PC-9 (cell line): ENCODE data around the gene GRIP2. TPM values are rescaled to one million over a fixed set of nuclear protein-coding genes. Genes with fewer than 3 reads are reported as not detected.

Source experiments
- BruUV-seq: library from RNA; stranded (reverse); fragments of 400-500 nt; replicated peaks from 2 replicates; lab custom pipeline; 2021; lab: Mats Ljungman, UMichigan
- CTCF ChIA-PET: fragments of 300-600 bp; sonication (Branson Sonifier 250); formaldehyde crosslinking; loops from one replicate; lab custom pipeline; 2022; ENCODE audit warnings: antibody characterized with exemption; lab: Charles Lee
- POLR2A ChIA-PET: fragments of 300-600 bp; sonication (Branson Sonifier 250); formaldehyde crosslinking; loops from one replicate; lab custom pipeline; 2022; ENCODE audit warnings: antibody characterized with exemption; ENCODE audit not compliant: unreplicated experiment; lab: Charles Lee
- DNase-seq, 2 experiments: peaks; one replicate each; pipeline versions ENCODE4 v3.0.0 to v3.0.0-alpha.2; 2015 to 2022; ENCODE audit warnings: mixed read lengths in 1 of 2
- H2AFZ ChIP-seq: fragments of 200-600 bp; sonication (generic); 2 replicates; pipeline ENCODE4 v1.8.1; 2017; ENCODE audit warnings: antibody characterized with exemption
- H3F3A ChIP-seq: fragments of 200-600 bp; sonication (generic); 2 replicates; pipeline ENCODE4 v1.8.1; 2017; ENCODE audit warnings: antibody characterized with exemption, mild to moderate bottlenecking, low read depth; ENCODE audit not compliant: insufficient read depth
- H3K27ac ChIP-seq: fragments of 200-600 bp; sonication (generic); 2 replicates; pipeline ENCODE4 v1.6.1; 2016; ENCODE audit warnings: mixed run types
- H3K27me3 ChIP-seq: fragments of 200-600 bp; sonication (generic); 2 replicates; pipeline ENCODE4 v1.6.1; 2016; ENCODE audit warnings: low read depth, mixed run types; ENCODE audit not compliant: insufficient read depth
- H3K36me3 ChIP-seq: fragments of 200-600 bp; sonication (generic); 2 replicates; pipeline ENCODE4 v1.6.1; 2016; ENCODE audit warnings: low read depth, mixed run types
- H3K4me1 ChIP-seq: fragments of 200-600 bp; sonication (generic); replicated peaks from 2 replicates; pipeline ENCODE4 v1.6.1; 2016; ENCODE audit warnings: mixed run types; ENCODE audit not compliant: insufficient read depth
- H3K4me2 ChIP-seq: fragments of 200-600 bp; sonication (generic); 2 replicates; pipeline ENCODE4 v1.6.1; 2017; ENCODE audit warnings: mixed run types
- H3K4me3 ChIP-seq: fragments of 200-600 bp; sonication (generic); 2 replicates; pipeline ENCODE4 v1.6.1; 2016; ENCODE audit warnings: mixed run types
- H3K79me2 ChIP-seq: fragments of 200-600 bp; sonication (generic); 2 replicates; pipeline ENCODE4 v1.6.1; 2017; ENCODE audit warnings: low read depth, mixed run types
- H3K9me2 ChIP-seq: fragments of 200-600 bp; sonication (generic); 2 replicates; pipeline ENCODE4 v1.8.1; 2017; ENCODE audit warnings: mild to moderate bottlenecking; ENCODE audit not compliant: insufficient read depth
- H3K9me3 ChIP-seq: fragments of 200-600 bp; sonication (generic); 2 replicates; pipeline ENCODE4 v1.8.1; 2016; ENCODE audit warnings: low read depth; ENCODE audit not compliant: insufficient read depth
- H4K20me1 ChIP-seq: fragments of 200-600 bp; sonication (generic); 2 replicates; pipeline ENCODE4 v1.8.1; 2017; ENCODE audit not compliant: insufficient read depth
- CTCF ChIP-seq: fragments of 200-600 bp; sonication (generic); conservative IDR thresholded peaks from 2 replicates; pipeline ENCODE4 v1.6.1; 2017; ENCODE audit warnings: mixed run types, antibody characterized with exemption, mild to moderate bottlenecking, moderate library complexity
- EZH2 ChIP-seq: fragments of 200-600 bp; sonication (generic); IDR thresholded peaks from 2 replicates; pipeline ENCODE4 v1.8.0; 2017; ENCODE audit warnings: antibody characterized with exemption, low read depth
- intact Hi-C: fragments of 100-400 bp; cut with micrococcal nuclease; formaldehyde crosslinking; loops from one replicate; pipeline ENCODE4 v1.10.0; 2022; ENCODE audit not compliant: unreplicated experiment
- total RNA-seq: library from RNA; stranded (reverse); gene quantifications from 2 replicates; pipeline ENCODE4 v1.2.3, GENCODE V29; 2021

Gene GRIP2
- total RNA-seq, 1 experiment from 2014 or later = not detected

- no TSS peak for BruUV-seq
Observed at GRCh38 chr3:14479591-14479990, 60.6 kb downstream of the GRIP2 start.

GRCh38 chr3:14478956-14479550, 61.1 kb downstream of the GRIP2 start:
- no peaks in the 10 kb centered on the region for H3K27me3 ChIP-seq
- TF ChIP-seq EZH2 (no peak), CTCF (no peak)
- peaks cover 9% of the 10 kb centered on the region; the same call in 1 of the 2 replicates for H3F3A ChIP-seq
- H3K4me3 ChIP-seq = no peak overlapping the region
- H3K4me2 ChIP-seq = no peak overlapping the region
- BruUV-seq = no TSS peak
- H3K27ac ChIP-seq = no peak overlapping the region
- H2AFZ ChIP-seq = no peak overlapping the region
- H3K4me1 ChIP-seq = no peaks in the 10 kb centered on the region
- H4K20me1 ChIP-seq = peaks cover 7% of the 10 kb centered on the region; the same call in 1 of the 2 replicates
- H3K9me3 ChIP-seq = no peaks in the 10 kb centered on the region
- CTCF ChIA-PET = no interaction called here
- POLR2A ChIA-PET = no interaction called here
- peaks cover 48% of the 10 kb centered on the region for H3K36me3 ChIP-seq
- intact Hi-C loops = no loop called here
- no peaks in the 10 kb centered on the region for H3K79me2 ChIP-seq
- no peak for DNase-seq
- no peaks in the 10 kb centered on the region for H3K9me2 ChIP-seq

More at GRCh38 chr3:14479591-14479990, 60.6 kb downstream of the GRIP2 start:
- CTCF ChIA-PET = interaction anchor here (0.6 kb wide), 1 partner anchor 276 kb away, joined by 5 read pairs; no protein-coding TSS in a partner anchor
- H3F3A ChIP-seq = peaks cover 10% of the 10 kb centered on the region; the same call in 1 of the 2 replicates
- peaks cover 7% of the 10 kb centered on the region; the same call in 1 of the 2 replicates for H4K20me1 ChIP-seq
- H3K4me2 ChIP-seq = no peak overlapping the region
- H3K27me3 ChIP-seq = no peaks in the 10 kb centered on the region
- H3K4me3 ChIP-seq = no peak overlapping the region
- no peaks in the 10 kb centered on the region for H3K9me2 ChIP-seq
- peaks cover 48% of the 10 kb centered on the region for H3K36me3 ChIP-seq
- intact Hi-C loops = no loop called here
- no peak for TF ChIP-seq CTCF
- no peak for TF ChIP-seq EZH2
- POLR2A ChIA-PET = interaction anchor here (0.6 kb wide), 1 partner anchor 257 kb away, joined by 7 read pairs; no protein-coding TSS in a partner anchor
- H3K9me3 ChIP-seq = no peaks in the 10 kb centered on the region
- no peaks in the 10 kb centered on the region for H3K79me2 ChIP-seq
- H3K27ac ChIP-seq = no peak overlapping the region
- DNase-seq = no peak
- H3K4me1 ChIP-seq = no peaks in the 10 kb centered on the region
- no peak overlapping the region for H2AFZ ChIP-seq

- intact Hi-C loops = no loop called here
- TF ChIP-seq CTCF (no peak), EZH2 (no peak)
- Histone ChIP-seq H3K9me2 (no peaks in the 10 kb centered on the region), H3K9me3 (no peaks in the 10 kb centered on the region), H4K20me1 (peaks cover 7% of the 10 kb centered on the region; the same call in 1 of the 2 replicates), H3K4me3 (no peak overlapping the region), H3K36me3 (peaks cover 44% of the 10 kb centered on the region), H3K27ac (no peak overlapping the region), H3F3A (peaks cover 3% of the 10 kb centered on the region; the same call in 1 of the 2 replicates), H3K27me3 (no peaks in the 10 kb centered on the region), H3K79me2 (no peaks in the 10 kb centered on the region), H2AFZ (no peak overlapping the region), H3K4me1 (peaks cover 8% of the 10 kb centered on the region), H3K4me2 (no peak overlapping the region)
- CTCF ChIA-PET = interaction anchor here (0.5 kb wide), 1 partner anchor 70 kb away, joined by 7 read pairs; no protein-coding TSS in a partner anchor
- no TSS peak for BruUV-seq
- POLR2A ChIA-PET = no interaction called here
- DNase-seq = no peak
Observed at GRCh38 chr3:14477311-14477935, 62.7 kb downstream of the GRIP2 start.
